Hepatocyte (in vitro differentiated cells): Measurements from ENCODE around the gene DGKQ. TPM values are rescaled to one million over a fixed set of nuclear protein-coding genes. Genes with fewer than 3 reads are reported as not detected.

Experiments used
- DNase-seq: peaks from one replicate; pipeline ENCODE4 v3.0.0-alpha.2; 2016; ENCODE audit warnings: low spot score
- H2AFZ ChIP-seq: fragments of 200-600 bp; sonication (generic); 2 replicates; pipeline ENCODE4 v1.6.0; 2016; ENCODE audit warnings: antibody characterized with exemption, mild to moderate bottlenecking
- H3K27ac ChIP-seq: fragments of 200-600 bp; sonication (generic); 2 replicates; pipeline ENCODE4 v1.5.1; 2016; ENCODE audit warnings: mild to moderate bottlenecking
- H3K27me3 ChIP-seq: fragments of 200-600 bp; sonication (generic); 2 replicates; pipeline ENCODE4 v1.6.1; 2016
- H3K36me3 ChIP-seq: fragments of 200-600 bp; sonication (generic); replicated peaks from 2 replicates; pipeline ENCODE4 v1.5.1; 2016; ENCODE audit warnings: low read depth; ENCODE audit not compliant: insufficient read depth
- H3K4me1 ChIP-seq: fragments of 200-600 bp; sonication (generic); 2 replicates; pipeline ENCODE4 v1.5.1; 2016; ENCODE audit warnings: mild to moderate bottlenecking, moderate library complexity; ENCODE audit not compliant: insufficient read depth
- H3K4me2 ChIP-seq: fragments of 200-600 bp; sonication (generic); 2 replicates; pipeline ENCODE4 v1.6.0; 2016
- H3K4me3 ChIP-seq: fragments of 200-600 bp; sonication (generic); 2 replicates; pipeline ENCODE4 v1.5.1; 2016; ENCODE audit warnings: mild to moderate bottlenecking
- H3K79me2 ChIP-seq: fragments of 200-600 bp; sonication (generic); 2 replicates; pipeline ENCODE4 v1.6.0; 2017; ENCODE audit warnings: mild to moderate bottlenecking
- H3K9me2 ChIP-seq: fragments of 200-600 bp; sonication (generic); replicated peaks from 2 replicates; pipeline ENCODE4 v1.6.0; 2017; ENCODE audit warnings: mild to moderate bottlenecking; ENCODE audit not compliant: insufficient read depth
- H3K9me3 ChIP-seq: fragments of 200-600 bp; sonication (generic); 2 replicates; pipeline ENCODE4 v1.5.1; 2016; ENCODE audit warnings: low read depth, mild to moderate bottlenecking
- H4K20me1 ChIP-seq: fragments of 200-600 bp; sonication (generic); 2 replicates; pipeline ENCODE4 v1.6.0; 2016; ENCODE audit warnings: mild to moderate bottlenecking; ENCODE audit not compliant: insufficient read depth, poor library complexity, severe bottlenecking
- EZH2 ChIP-seq: fragments of 200-600 bp; sonication (generic); IDR thresholded peaks from 2 replicates; pipeline ENCODE4 v1.6.1; 2016; ENCODE audit warnings: antibody characterized with exemption, mild to moderate bottlenecking, borderline replicate concordance
- EZH2phosphoT487 ChIP-seq: fragments of 200-600 bp; sonication (generic); IDR thresholded peaks from one replicate; pipeline ENCODE4 v1.6.1; 2018; ENCODE audit warnings: antibody characterized with exemption, mild to moderate bottlenecking, low read depth, moderate library complexity; ENCODE audit not compliant: unreplicated experiment, severe bottlenecking
- WGBS: methylation state at CpG from one replicate; pipeline ENCODE4 v1.1.6; 2016; ENCODE audit warnings: low lambda C conversion rate; ENCODE audit errors: missing lambda C conversion rate; 5-methylcytosine and 5-hydroxymethylcytosine counted together
- polyA plus RNA-seq: library from polyadenylated mRNA; unstranded; fragments of >200 nt; fragmentation: Nextera tagmentation; extraction: Ambion mirVana; gene quantifications from 2 replicates; pipeline ENCODE4 v1.2.1, GENCODE V29; 2016
- total RNA-seq: library from RNA; depleted of rRNA; stranded (reverse); fragments of >200 nt; gene quantifications from 2 replicates; pipeline ENCODE4 v1.2.3, GENCODE V29; 2014
- TF ChIP-seq, protein P1 (sequence below): fragments of 200-600 bp; sonication (generic); IDR thresholded peaks from 2 replicates; pipeline ENCODE4 v1.5.1; 2016; ENCODE audit warnings: antibody characterized with exemption, mild to moderate bottlenecking; ENCODE audit not compliant: poor library complexity

Gene DGKQ
- total and polyA plus RNA-seq, 2 experiments from 2014 or later = 17.4 to 20.7 TPM

- Histone ChIP-seq H3K27ac (no peak overlapping the region), H3K27me3 (no peaks in the 10 kb centered on the region), H3K79me2 (peaks cover 13% of the 10 kb centered on the region), H2AFZ (no peak overlapping the region), H3K9me3 (no peaks in the 10 kb centered on the region), H3K9me2 (no peaks in the 10 kb centered on the region), H3K36me3 (no peaks in the 10 kb centered on the region), H3K4me2 (peak overlapping the region; percentile 99), H3K4me3 (peak overlapping the region; percentile 89), H4K20me1 (no peaks in the 10 kb centered on the region), H3K4me1 (peaks cover 15% of the 10 kb centered on the region)
- TF ChIP-seq EZH2 (no peak), EZH2phosphoT487 (no peak)
- TF ChIP-seq, protein P1, sequence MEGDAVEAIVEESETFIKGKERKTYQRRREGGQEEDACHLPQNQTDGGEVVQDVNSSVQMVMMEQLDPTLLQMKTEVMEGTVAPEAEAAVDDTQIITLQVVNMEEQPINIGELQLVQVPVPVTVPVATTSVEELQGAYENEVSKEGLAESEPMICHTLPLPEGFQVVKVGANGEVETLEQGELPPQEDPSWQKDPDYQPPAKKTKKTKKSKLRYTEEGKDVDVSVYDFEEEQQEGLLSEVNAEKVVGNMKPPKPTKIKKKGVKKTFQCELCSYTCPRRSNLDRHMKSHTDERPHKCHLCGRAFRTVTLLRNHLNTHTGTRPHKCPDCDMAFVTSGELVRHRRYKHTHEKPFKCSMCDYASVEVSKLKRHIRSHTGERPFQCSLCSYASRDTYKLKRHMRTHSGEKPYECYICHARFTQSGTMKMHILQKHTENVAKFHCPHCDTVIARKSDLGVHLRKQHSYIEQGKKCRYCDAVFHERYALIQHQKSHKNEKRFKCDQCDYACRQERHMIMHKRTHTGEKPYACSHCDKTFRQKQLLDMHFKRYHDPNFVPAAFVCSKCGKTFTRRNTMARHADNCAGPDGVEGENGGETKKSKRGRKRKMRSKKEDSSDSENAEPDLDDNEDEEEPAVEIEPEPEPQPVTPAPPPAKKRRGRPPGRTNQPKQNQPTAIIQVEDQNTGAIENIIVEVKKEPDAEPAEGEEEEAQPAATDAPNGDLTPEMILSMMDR = no peak
- 81% methylated on average over 20 of the region's 24 CpGs for WGBS
- DNase-seq = no peak
These were observed 1.5 kb downstream of the DGKQ start for GRCh38 chr4:971666-972500.

- 86% methylated on average over 17 of the region's 17 CpGs for WGBS
- no peaks in the 10 kb centered on the region for H3K9me2 ChIP-seq
- no peaks in the 10 kb centered on the region for H4K20me1 ChIP-seq
- no peaks in the 10 kb centered on the region for H3K27me3 ChIP-seq
- no peak overlapping the region for H3K4me3 ChIP-seq
- H3K36me3 ChIP-seq = no peaks in the 10 kb centered on the region
- TF ChIP-seq EZH2phosphoT487 (no peak), EZH2 (no peak)
- TF ChIP-seq, protein P1 = no peak
- no peak overlapping the region for H3K27ac ChIP-seq
- H3K4me1 ChIP-seq = peaks cover 15% of the 10 kb centered on the region
- H3K4me2 ChIP-seq = peak overlapping the region; percentile 99
- H3K9me3 ChIP-seq = no peaks in the 10 kb centered on the region
- no peak for DNase-seq
- no peak overlapping the region for H2AFZ ChIP-seq
- peaks cover 13% of the 10 kb centered on the region for H3K79me2 ChIP-seq
These were observed 2.4 kb downstream of the DGKQ start for GRCh38 chr4:970854-971520.

- Histone ChIP-seq H3K9me3 (no peaks in the 10 kb centered on the region), H4K20me1 (no peaks in the 10 kb centered on the region), H3K4me3 (no peak overlapping the region), H3K4me1 (peaks cover 15% of the 10 kb centered on the region), H2AFZ (no peak overlapping the region), H3K27ac (no peak overlapping the region), H3K27me3 (no peaks in the 10 kb centered on the region), H3K4me2 (no peak overlapping the region), H3K9me2 (no peaks in the 10 kb centered on the region), H3K79me2 (peaks cover 13% of the 10 kb centered on the region), H3K36me3 (no peaks in the 10 kb centered on the region)
- 93% methylated on average over 24 of the region's 25 CpGs for WGBS
- TF ChIP-seq EZH2phosphoT487 (no peak), EZH2 (no peak)
- no peak for DNase-seq
These were observed 3.2 kb downstream of the DGKQ start for GRCh38 chr4:970046-970745.
